ENCODE data around the gene ADIPOR2.
A peak's percentile ranks its signal among the peaks of the same experiment; 100 is the strongest.

- TF ChIP-seq TAF1 (IDR thresholded peaks at IDR 0.05; ENCODE audit: borderline replicate concordance, low read depth, low read length), result no peak
- TF ChIP-seq POLR2A (IDR thresholded peaks at IDR 0.05; ENCODE audit: low read depth, low read length), result peak; percentile 39; the same call in 1 of the 2 replicates
These were observed 29.1 kb upstream of the ADIPOR2 start for GRCh38 chr12:1661553-1662335.
